GM18498 (cell line): ENCODE data around the gene SF3B5.
"Not testable (repeated sequence)": the region's sequence is repeated elsewhere in the genome, so short reads cannot be mapped to it uniquely, and the experiment has no call there.

ENCODE experiments used
- ATAC-seq: cut with Tn5 transposase; IDR thresholded peaks from one replicate; pipeline ENCODE4 v1.9.1; 2021; ENCODE audit warnings: mild to moderate bottlenecking, moderate library complexity; ENCODE audit not compliant: unreplicated experiment

Gene SF3B5

GRCh38 chr6:144106206-144106605 is 10.8 kb upstream of the SF3B5 start:
- no peak for ATAC-seq

GRCh38 chr6:144104898-144105487 is 9.6 kb upstream of the SF3B5 start:
- ATAC-seq: peak; percentile 70

GRCh38 chr6:144104488-144104887 is 9.1 kb upstream of the SF3B5 start:
- ATAC-seq: no peak

GRCh38 chr6:144103026-144103563 is 7.7 kb upstream of the SF3B5 start:
- ATAC-seq: no peak

- no peak for ATAC-seq
These were observed 3.6 kb upstream of the SF3B5 start for GRCh38 chr6:144098993-144099392.

- ATAC-seq: no peak
These were observed 641 bp downstream of the SF3B5 start for GRCh38 chr6:144094731-144095133.

GRCh38 chr6:144093658-144094057 is 1.7 kb downstream of the SF3B5 start:
- ATAC-seq: no peak

- ATAC-seq: no peak
These were observed 2.1 kb downstream of the SF3B5 start for GRCh38 chr6:144093236-144093635.

GRCh38 chr6:144090384-144090783 is 5.0 kb downstream of the SF3B5 start:
- ATAC-seq: no peak

- peak; percentile 77 for ATAC-seq
These were observed 7.5 kb downstream of the SF3B5 start for GRCh38 chr6:144087789-144088426.

- ATAC-seq: no peak
These were observed 8.4 kb downstream of the SF3B5 start for GRCh38 chr6:144086959-144087358.

- no peak for ATAC-seq
These were observed 12.2 kb downstream of the SF3B5 start for GRCh38 chr6:144083172-144083571.

- ATAC-seq: not testable (repeated sequence)
These were observed 13.0 kb downstream of the SF3B5 start for GRCh38 chr6:144082412-144082811.

- ATAC-seq: no peak
These were observed 17.5 kb downstream of the SF3B5 start for GRCh38 chr6:144077871-144078270.

GRCh38 chr6:144075875-144076274 is 19.5 kb downstream of the SF3B5 start:
- peak; percentile 14 for ATAC-seq

- ATAC-seq: peak; percentile 61
These were observed 20.2 kb downstream of the SF3B5 start for GRCh38 chr6:144075187-144075586.

GRCh38 chr6:144073024-144073423 is 22.3 kb downstream of the SF3B5 start:
- ATAC-seq: no peak

- ATAC-seq: no peak
These were observed 25.9 kb downstream of the SF3B5 start for GRCh38 chr6:144069506-144069905.

GRCh38 chr6:144068794-144069193 is 26.6 kb downstream of the SF3B5 start:
- ATAC-seq: no peak

GRCh38 chr6:144066741-144067484 is 28.5 kb downstream of the SF3B5 start:
- ATAC-seq: peak; percentile 43

GRCh38 chr6:144066255-144066654 is 29.1 kb downstream of the SF3B5 start:
- no peak for ATAC-seq

- no peak for ATAC-seq
These were observed 30.1 kb downstream of the SF3B5 start for GRCh38 chr6:144065213-144065660.
